ENCODE measurements around the gene HSBP1L1.

The HSBP1L1 gene

GRCh38 chr18:79930020-79930642, 34.3 kb upstream of the HSBP1L1 start:
- DNase-seq = no peak

GRCh38 chr18:79931475-79931874, 33.0 kb upstream of the HSBP1L1 start:
- no peak for DNase-seq

GRCh38 chr18:79932907-79933306, 31.5 kb upstream of the HSBP1L1 start:
- no peak for DNase-seq

GRCh38 chr18:79933765-79934164, 30.7 kb upstream of the HSBP1L1 start:
- no peak for DNase-seq

GRCh38 chr18:79934311-79935097, 29.9 kb upstream of the HSBP1L1 start:
- DNase-seq = no peak

GRCh38 chr18:79935098-79935480, 29.4 kb upstream of the HSBP1L1 start:
- no peak for DNase-seq

- DNase-seq = no peak
These were observed 28.9 kb upstream of the HSBP1L1 start for GRCh38 chr18:79935499-79935898.

- no peak for DNase-seq
These were observed 28.5 kb upstream of the HSBP1L1 start for GRCh38 chr18:79935925-79936324.

GRCh38 chr18:79936641-79937040, 27.8 kb upstream of the HSBP1L1 start:
- no peak for DNase-seq

- no peak for DNase-seq
These were observed 27.2 kb upstream of the HSBP1L1 start for GRCh38 chr18:79937103-79937860.

- no peak for DNase-seq
These were observed 26.2 kb upstream of the HSBP1L1 start for GRCh38 chr18:79938196-79938595.

- no peak for DNase-seq
These were observed 25.3 kb upstream of the HSBP1L1 start for GRCh38 chr18:79939096-79939495.

GRCh38 chr18:79940126-79940813, 24.2 kb upstream of the HSBP1L1 start:
- no peak for DNase-seq

- DNase-seq = no peak
These were observed 23.5 kb upstream of the HSBP1L1 start for GRCh38 chr18:79940814-79941472.

- no peak for DNase-seq
These were observed 22.8 kb upstream of the HSBP1L1 start for GRCh38 chr18:79941473-79942119.

- no peak for DNase-seq
These were observed 22.2 kb upstream of the HSBP1L1 start for GRCh38 chr18:79942211-79942610.

- DNase-seq = no peak
These were observed 21.4 kb upstream of the HSBP1L1 start for GRCh38 chr18:79942786-79943607.

- no peak for DNase-seq
These were observed 20.8 kb upstream of the HSBP1L1 start for GRCh38 chr18:79943608-79944125.

GRCh38 chr18:79944126-79944731, 20.2 kb upstream of the HSBP1L1 start:
- peak; percentile 24 for DNase-seq

- peak; percentile 20 for DNase-seq
These were observed 19.7 kb upstream of the HSBP1L1 start for GRCh38 chr18:79944746-79945117.

Data from CD4-positive, alpha-beta T cell treated with Interleukin-12 subunit alpha and Interleukin-12 subunit beta, for 1 hour (primary cell).